Osteocyte (in vitro differentiated cells): ENCODE data around the gene ZNF71. TPM values are rescaled to one million over a fixed set of nuclear protein-coding genes. Genes with fewer than 3 reads are reported as not detected.

Source experiments
- DNase-seq: peaks from one replicate; pipeline ENCODE4 v3.0.0; 2021; ENCODE audit warnings: mixed read lengths; ENCODE audit not compliant: unreplicated experiment; ENCODE audit errors: extremely low spot score
- H3K27ac Mint-ChIP-seq: one replicate; pipeline ENCODE4 v1.8.0; 2021; ENCODE audit warnings: mild to moderate bottlenecking, mixed read lengths; ENCODE audit not compliant: unreplicated experiment
- H3K27me3 Mint-ChIP-seq: one replicate; pipeline ENCODE4 v1.8.0; 2021; ENCODE audit warnings: mixed read lengths; ENCODE audit not compliant: unreplicated experiment
- H3K36me3 Mint-ChIP-seq: one replicate; pipeline ENCODE4 v1.8.0; 2021; ENCODE audit warnings: mixed read lengths; ENCODE audit not compliant: unreplicated experiment
- H3K4me1 Mint-ChIP-seq: one replicate; pipeline ENCODE4 v1.8.0; 2021; ENCODE audit warnings: mixed read lengths; ENCODE audit not compliant: unreplicated experiment
- H3K4me3 Mint-ChIP-seq: one replicate; pipeline ENCODE4 v1.8.0; 2021; ENCODE audit warnings: mild to moderate bottlenecking, moderate library complexity, mixed read lengths; ENCODE audit not compliant: unreplicated experiment
- H3K9me3 Mint-ChIP-seq: one replicate; pipeline ENCODE4 v1.8.0; 2021; ENCODE audit warnings: mixed read lengths; ENCODE audit not compliant: unreplicated experiment
- CTCF ChIP-seq: fragments of 200-600 bp; sonication (generic); IDR thresholded peaks from 2 replicates; pipeline ENCODE4 v1.5.0; 2021; ENCODE audit warnings: antibody characterized with exemption, mild to moderate bottlenecking, moderate library complexity
- total RNA-seq: library from RNA; stranded (reverse); gene quantifications from 2 replicates; pipeline ENCODE4 v1.2.1, GENCODE V29; 2021

ZNF71 gene
- total RNA-seq, 1 donor from 2014 or later = 10.5 TPM

- H3K36me3 Mint-ChIP-seq = peaks cover 88% of the 10 kb centered on the region
- no peaks in the 10 kb centered on the region for H3K4me1 Mint-ChIP-seq
- TF ChIP-seq CTCF = no peak
- DNase-seq = no peak
- H3K4me3 Mint-ChIP-seq = no peak overlapping the region
- no peaks in the 10 kb centered on the region for H3K27me3 Mint-ChIP-seq
- H3K9me3 Mint-ChIP-seq = peaks cover 61% of the 10 kb centered on the region
- H3K27ac Mint-ChIP-seq = no peak overlapping the region
Measured at GRCh38 chr19:56617531-56617930, 22.4 kb downstream of the ZNF71 start.

GRCh38 chr19:56619121-56619520 lies 24.0 kb downstream of the ZNF71 start:
- H3K27me3 Mint-ChIP-seq = no peaks in the 10 kb centered on the region
- H3K27ac Mint-ChIP-seq = no peak overlapping the region
- no peak for DNase-seq
- TF ChIP-seq CTCF = no peak
- peaks cover 58% of the 10 kb centered on the region for H3K9me3 Mint-ChIP-seq
- no peaks in the 10 kb centered on the region for H3K4me1 Mint-ChIP-seq
- peaks cover 86% of the 10 kb centered on the region for H3K36me3 Mint-ChIP-seq
- no peak overlapping the region for H3K4me3 Mint-ChIP-seq

- no peaks in the 10 kb centered on the region for H3K27me3 Mint-ChIP-seq
- H3K27ac Mint-ChIP-seq = no peak overlapping the region
- peaks cover 41% of the 10 kb centered on the region for H3K9me3 Mint-ChIP-seq
- H3K36me3 Mint-ChIP-seq = peaks cover 66% of the 10 kb centered on the region
- no peak for DNase-seq
- TF ChIP-seq CTCF = no peak
- no peak overlapping the region for H3K4me3 Mint-ChIP-seq
- H3K4me1 Mint-ChIP-seq = no peaks in the 10 kb centered on the region
Measured at GRCh38 chr19:56622374-56622773, 27.3 kb downstream of the ZNF71 start.

- DNase-seq = no peak
- Mint-ChIP-seq H3K9me3 (peaks cover 36% of the 10 kb centered on the region), H3K4me3 (no peak overlapping the region), H3K36me3 (peaks cover 63% of the 10 kb centered on the region), H3K4me1 (no peaks in the 10 kb centered on the region), H3K27me3 (no peaks in the 10 kb centered on the region), H3K27ac (no peak overlapping the region)
- no peak for TF ChIP-seq CTCF
Measured at GRCh38 chr19:56623006-56623405, 27.9 kb downstream of the ZNF71 start.

- Mint-ChIP-seq H3K4me3 (no peak overlapping the region), H3K4me1 (no peaks in the 10 kb centered on the region), H3K27ac (no peak overlapping the region), H3K9me3 (peaks cover 36% of the 10 kb centered on the region), H3K36me3 (peaks cover 49% of the 10 kb centered on the region), H3K27me3 (no peaks in the 10 kb centered on the region)
- DNase-seq = no peak
- TF ChIP-seq CTCF = no peak
Measured at GRCh38 chr19:56625708-56626107, 30.6 kb downstream of the ZNF71 start.
